HK-2 (cell line): ENCODE measurements around the gene LSS.
"Not testable (repeated sequence)": the region's sequence is repeated elsewhere in the genome, so short reads cannot be mapped to it uniquely, and the experiment has no call there.

Source experiments
- DNase-seq: peaks from one replicate; pipeline ENCODE4 v3.0.0-alpha.2; 2018; ENCODE audit not compliant: unreplicated experiment

Gene LSS

DNA sequence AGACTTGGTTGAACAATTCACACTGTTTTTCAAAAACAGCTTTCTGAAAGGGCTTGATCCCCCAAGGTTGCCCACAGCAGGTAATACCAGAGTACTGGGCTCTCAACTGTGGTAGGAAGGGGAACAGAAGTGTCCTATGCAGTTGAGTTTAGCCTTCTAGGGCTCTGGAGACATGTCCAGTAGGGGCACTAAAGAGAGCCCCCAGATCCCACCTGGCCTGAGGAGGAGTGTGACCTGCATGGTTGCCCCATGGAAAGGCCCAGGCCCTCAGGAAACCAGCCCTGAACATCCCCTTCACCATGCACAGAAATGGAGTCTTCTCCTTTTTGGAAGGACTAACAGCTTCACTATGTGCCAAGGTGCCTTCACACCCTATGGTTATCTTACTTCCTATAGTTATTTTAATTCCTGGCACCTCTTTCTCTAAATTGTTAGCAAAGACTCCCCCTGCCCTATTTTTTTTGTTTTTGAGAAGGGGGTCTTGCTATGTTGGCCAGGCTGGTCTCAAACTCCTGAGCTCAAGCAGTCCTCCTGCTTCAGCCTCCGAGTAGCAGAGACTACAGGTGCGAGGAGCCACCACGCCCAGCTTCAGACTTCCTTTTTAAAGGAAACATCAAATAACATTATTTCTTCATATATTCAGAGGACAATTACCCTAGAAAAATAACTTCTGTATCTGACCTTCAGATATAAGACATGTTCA, 16.8 kb upstream of the LSS start:
- no peak for DNase-seq

DNA sequence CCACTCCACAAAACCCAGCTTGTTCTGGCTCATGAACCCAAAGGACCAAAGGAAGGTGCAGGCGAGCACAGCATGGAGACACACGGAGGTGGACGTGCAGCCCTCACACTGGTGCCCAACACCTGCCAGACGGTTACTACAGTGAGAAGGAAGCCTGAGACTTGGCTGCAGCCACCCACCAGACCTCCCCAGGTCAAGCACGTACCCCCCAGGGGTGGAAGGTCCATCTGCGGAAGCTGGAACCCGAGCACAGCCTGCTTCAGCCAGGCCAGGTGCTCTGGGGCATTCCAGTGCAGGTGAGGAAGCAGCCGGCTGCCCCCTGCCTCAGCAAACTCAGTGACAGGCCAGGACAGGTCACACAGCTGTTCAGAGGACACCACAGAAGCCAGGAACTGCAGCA, 16.0 kb upstream of the LSS start:
- DNase-seq: no peak

DNA sequence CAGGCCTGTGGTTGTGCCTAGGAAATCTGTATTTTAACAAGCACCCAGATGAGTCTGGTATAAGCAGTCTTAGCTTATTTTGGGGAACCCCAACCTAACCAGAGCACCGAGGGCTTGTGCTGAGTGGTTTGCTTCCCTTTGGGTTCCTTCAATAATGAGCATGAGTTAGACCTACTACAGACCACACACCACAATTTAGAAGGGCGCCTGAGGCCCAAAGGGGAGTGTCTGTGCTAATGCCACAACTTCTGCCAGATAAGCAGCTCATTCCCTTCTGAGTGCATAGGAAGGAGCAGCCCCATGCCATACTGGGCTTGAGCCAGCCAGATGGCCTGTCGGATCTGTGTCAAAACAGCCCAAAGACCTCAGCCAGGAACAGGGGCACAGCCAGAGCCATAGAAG, 15.4 kb upstream of the LSS start:
- no peak for DNase-seq

DNA sequence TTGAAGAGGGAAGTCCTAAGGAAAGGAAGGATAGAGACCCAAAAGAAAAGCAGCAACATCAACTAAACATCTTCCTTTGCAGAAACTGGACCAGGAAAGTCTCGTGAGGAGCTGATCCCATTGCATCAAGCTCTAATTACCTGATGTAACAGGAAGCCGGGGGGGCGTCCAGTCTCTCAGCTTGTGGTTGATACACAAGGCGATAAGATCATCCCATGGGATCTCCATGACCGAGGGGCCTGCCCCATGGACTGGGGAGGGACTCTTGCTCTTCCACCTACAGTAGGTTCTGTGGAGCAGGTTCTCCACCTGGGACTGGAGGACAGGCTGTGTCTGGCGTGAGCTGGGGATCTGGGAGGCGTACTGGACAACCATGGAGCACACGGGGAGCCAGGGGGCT, 14.8 kb upstream of the LSS start:
- no peak for DNase-seq

GRCh38 chr21:46241577-46241976, 13.0 kb upstream of the LSS start:
- not testable (repeated sequence) for DNase-seq

GRCh38 chr21:46239817-46240325, 11.3 kb upstream of the LSS start:
- DNase-seq: no peak

DNA sequence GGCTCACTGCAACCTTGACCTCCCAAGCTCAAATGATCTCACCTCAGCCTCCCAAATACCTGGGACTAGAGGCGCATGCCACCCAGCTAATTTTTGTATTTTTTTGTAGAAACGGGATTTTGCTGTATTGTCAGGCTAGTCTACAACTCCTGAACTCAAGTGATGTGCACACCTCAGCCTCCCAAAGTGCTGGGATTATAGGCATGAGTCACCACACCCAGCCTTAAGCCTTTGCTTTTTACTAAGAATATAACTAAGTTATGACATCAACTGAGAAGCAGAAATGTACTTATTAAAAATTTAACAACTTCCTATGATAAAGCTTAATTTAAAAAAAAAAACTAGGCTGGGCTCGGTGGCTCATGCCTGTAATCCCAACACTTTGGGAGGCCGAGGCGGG, 8.9 kb upstream of the LSS start:
- DNase-seq: no peak

DNA sequence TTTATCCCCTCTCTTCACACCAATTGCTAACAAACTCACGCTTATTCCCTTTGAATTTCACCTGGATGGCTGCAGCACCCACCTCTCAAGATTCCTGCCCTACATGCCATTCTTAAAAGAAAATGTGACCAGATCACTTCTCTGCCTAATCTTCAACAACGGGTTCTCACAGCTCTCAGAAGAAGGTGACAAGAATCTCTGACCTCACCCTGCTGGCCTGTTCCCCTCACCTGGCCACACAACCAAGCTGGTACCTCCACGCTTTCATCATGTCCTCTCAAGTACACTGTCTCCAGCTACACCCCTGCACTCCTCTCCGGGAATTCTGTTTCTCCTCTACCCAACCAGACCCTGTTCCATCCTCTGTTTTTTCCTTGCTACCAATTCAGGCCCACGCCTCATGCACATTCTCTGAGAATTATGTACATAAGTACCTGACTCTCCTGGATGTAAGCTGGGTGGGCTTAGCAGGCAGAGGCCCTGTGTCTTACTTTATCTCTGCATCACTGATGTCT, 5.9 kb upstream of the LSS start:
- DNase-seq: no peak

DNA sequence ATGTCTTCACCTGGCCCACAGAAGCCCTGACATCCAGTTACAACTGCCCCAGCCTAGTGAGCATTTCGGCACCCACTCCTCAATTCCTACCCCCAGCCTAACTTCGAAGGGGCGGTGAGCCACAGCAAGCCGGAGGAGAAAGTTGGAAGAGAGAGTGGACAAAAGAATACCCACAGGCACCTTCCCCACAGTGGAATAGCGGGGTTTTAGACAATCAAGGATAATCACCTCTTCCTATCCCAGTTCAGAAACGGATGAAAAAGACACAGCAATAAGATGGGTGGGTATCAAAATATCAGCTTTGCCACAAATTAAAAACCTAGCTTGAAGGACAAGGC, 1.3 kb upstream of the LSS start:
- DNase-seq: no peak

DNA sequence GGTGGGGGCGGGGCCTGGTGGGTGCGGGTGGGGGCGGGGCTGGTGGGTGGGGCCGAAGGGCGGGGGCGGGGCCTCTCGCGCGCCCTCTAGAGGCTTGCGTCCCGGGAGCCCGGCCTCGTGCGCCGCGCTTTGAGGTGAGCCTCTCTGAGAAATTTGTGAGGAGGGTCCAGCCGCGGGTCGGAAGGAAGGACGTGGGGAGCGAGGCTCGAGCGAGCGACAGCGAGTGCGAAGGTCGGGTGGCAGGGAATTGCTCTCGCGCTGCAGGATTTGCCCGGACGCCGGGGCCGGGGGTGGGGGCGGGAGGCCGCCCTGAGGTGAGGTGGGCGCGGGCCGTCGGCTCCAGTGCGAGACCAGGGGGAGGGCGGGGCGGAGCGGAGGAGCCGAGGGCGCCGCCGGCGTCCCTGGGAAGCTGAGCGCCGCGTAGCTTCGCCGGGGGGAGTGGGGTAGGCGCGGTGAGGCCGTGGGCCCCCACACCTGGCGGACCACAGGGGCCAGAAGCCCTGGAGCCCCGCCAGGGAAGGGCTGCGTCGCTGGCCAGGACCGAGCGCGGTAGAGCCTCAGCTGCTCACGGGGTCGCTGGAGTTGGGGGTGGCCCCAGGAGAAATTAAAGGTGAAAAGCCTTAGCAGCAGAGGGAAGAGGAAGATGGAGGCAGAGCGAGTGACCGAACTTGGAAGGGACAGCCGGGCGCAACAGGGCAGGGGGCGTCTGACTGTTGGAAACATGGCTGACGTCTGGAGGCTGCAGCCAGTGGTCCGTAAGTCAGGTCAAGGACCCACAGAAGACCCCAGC, 754 bp upstream of the LSS start:
- no peak for DNase-seq

GRCh38 chr21:46227811-46228344, 696 bp downstream of the LSS start:
- DNase-seq: no peak

DNA sequence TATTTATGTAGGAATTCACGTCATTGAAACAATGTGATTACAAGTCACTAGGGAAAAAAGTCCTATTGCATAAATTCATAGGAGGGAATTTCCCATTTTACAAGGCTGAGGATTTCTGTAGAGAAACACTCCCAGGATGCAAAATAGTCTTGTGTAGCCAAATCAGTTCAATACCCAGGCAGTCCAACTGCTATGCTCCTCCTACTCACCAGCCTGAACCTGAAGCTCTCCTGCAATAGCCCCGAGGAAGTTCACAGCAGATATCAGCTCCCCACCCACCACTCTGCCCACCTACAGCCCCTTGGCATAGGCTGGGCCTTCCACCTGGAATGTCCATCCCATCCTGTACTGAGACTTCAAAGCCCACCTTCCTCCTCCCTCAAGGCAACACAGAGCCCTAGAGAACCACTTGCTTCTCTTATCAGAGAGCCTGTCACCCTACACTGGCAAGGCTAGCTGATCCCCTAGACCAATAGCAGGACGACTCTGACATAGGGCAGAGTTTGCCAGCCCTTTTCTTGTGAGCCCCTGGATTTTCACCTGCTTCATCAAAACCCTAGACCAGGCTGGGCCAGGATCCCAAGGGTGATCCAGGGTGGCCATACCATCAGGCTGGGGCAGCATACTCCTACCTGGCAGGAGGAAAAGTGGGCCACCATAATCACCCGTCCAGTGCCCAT, 1.5 kb downstream of the LSS start:
- DNase-seq: no peak

- no peak for DNase-seq
Observed at GRCh38 chr21:46226146-46226545, 2.4 kb downstream of the LSS start.

- not testable (repeated sequence) for DNase-seq
Observed at GRCh38 chr21:46223661-46224060, 4.9 kb downstream of the LSS start.

GRCh38 chr21:46223217-46223616, 5.4 kb downstream of the LSS start:
- DNase-seq: no peak

GRCh38 chr21:46222436-46223116, 6.0 kb downstream of the LSS start:
- no peak for DNase-seq

DNA sequence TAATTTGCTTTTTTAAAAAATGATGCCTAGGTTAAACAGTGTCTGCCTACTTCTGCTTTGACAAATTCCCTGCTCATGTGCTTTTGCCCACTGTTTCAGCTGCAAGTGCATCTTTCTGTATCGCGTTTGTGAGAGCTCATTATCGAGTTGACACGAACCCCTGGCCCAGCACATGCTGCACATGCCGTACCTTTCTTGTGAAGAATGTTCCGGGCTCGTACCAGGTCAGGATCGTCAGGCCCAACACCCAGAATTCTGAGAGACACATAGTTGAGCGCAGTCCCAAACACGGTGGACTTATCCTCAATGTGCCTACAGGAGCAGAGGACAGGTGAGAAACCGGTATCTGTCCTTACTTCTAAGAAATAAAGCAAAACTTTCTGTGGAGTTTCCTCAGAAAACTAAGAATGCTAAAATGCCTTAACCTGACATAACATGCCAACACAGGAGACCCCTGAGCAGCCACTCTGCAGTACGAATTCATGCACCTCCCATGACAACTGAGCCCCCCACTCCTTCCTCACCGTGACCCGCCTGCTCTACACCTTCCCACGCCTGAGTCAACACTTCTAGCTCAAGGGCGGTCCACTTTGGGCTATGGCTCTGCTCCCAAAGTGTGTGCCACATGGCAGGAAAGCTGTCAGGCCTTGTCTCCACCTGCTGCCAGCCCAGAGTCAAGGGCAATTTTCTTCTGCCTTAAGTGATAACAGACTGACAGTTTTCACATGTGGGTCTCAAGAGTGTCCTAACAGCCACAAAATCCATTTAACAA, 6.7 kb downstream of the LSS start:
- DNase-seq: no peak

- no peak for DNase-seq
Observed at GRCh38 chr21:46220847-46221246, 7.7 kb downstream of the LSS start.

DNA sequence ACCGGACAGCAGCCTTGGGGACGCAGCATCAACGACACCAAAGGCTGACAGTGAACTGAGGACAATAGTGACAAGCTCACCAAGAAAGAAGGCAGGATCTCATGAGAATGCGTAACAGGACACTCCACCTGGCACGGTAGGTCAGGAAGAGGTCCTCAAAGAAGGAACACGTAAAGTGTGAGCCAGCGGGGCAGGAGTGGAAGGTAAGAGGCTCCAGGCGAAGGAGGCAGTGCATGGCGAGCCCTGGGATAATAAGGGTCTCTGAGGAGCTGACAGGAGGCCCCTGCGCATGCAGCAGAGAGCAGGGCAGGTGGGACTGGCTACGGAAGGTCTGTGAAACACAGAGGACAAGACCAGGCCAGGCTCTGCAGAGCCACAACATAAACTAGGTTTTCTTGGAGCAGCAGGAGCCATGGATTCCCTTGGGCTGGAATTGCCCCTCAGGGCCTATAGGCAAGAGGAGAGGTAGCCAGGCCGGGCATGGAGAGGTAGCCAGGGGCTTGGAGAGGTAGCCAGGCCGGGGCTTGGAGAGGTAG, 8.2 kb downstream of the LSS start:
- no peak for DNase-seq

- DNase-seq: no peak
Observed at GRCh38 chr21:46219591-46220239, 8.9 kb downstream of the LSS start.
